HG02852 (cell line): ENCODE data around the gene ATRIP.
"Not testable (repeated sequence)": the region's sequence is repeated elsewhere in the genome, so short reads cannot be mapped to it uniquely, and the experiment has no call there.

Experiments used
- ATAC-seq: cut with Tn5 transposase; IDR thresholded peaks from one replicate; pipeline ENCODE4 v1.9.1; 2021; ENCODE audit warnings: mild to moderate bottlenecking, moderate library complexity; ENCODE audit not compliant: unreplicated experiment

The ATRIP gene

DNA sequence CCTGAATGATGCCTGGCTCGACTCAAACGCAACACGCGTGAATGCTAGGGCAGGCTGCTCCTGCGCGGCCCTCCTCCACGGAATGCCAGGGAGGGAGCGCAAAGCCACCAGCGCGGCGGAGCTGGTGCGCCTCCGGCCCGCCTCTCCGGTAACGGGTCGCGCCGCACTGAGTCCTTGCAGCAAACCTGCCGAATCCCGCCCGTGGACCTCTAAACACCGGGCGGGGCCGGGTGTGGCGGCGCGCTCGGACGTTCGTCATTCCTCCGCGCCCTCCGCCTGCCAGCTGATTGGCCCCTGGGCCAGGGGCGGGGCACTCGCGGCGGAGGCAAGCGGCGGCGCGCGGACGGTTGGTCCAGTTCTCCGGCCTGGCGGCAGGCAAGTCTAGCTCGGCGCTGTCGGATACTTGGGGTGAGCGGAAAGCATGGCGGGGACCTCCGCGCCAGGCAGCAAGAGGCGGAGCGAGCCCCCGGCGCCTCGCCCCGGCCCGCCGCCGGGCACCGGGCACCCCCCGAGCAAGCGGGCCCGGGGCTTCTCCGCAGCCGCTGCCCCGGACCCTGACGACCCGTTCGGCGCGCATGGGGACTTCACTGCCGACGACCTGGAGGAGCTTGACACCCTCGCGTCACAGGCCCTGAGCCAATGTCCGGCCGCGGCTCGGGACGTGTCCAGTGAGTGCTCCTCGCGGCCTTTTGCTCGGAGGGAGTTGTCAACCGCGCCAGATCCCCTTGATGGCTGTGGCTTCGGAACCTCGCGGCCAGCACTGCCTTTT is at the start of gene ATRIP:
ATRIP (plus strand) TSS at position 313 of the 769 bp plus-strand sequence; CDS start at position 422, 109 bp downstream.
- ATAC-seq: peak; percentile 79

DNA sequence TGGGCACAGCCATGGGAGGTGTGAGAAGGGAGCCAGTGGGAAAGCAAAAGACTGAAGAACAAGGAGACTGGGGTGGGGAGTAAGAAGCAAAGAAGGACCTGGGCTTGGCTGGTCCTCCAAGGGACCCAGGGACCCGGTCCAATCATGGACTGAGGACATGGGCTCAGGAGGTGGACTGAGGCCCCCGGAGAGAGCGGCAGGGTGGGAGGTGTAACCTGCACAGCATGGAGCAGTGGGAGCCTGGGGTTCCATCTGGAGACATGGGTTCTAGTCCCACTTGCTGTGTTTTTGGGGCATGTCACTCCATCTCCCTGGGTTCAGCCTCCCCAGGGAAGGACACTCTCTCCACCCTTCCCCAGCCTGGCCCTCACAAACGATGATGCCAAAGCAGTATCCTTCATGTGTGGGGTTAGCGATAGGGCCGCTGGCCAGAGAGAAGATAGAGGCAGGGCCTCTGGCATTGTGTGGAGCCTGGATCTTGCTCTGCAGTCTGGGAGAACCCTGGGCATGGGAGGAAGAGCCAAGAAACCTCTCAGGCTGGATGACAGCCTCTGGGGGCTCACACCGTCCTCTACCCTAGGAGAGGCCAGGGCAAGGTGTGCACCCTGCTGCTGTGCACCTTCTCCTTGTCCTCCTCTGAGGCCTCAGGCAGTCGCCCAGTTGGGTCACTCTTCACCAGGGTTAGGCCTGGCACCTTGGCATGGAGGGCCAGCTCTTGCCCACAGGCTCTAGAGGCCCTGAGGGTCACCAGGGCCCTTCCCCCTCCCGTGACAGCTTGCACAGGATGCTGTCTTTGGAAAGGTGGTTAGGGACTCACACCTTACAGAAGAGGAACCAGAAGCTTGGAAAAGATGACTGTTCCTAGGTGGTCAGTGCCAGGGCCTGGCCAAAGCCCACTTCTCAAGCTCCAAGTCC is 48.5 kb upstream of the ATRIP start:
- ATAC-seq: no peak

DNA sequence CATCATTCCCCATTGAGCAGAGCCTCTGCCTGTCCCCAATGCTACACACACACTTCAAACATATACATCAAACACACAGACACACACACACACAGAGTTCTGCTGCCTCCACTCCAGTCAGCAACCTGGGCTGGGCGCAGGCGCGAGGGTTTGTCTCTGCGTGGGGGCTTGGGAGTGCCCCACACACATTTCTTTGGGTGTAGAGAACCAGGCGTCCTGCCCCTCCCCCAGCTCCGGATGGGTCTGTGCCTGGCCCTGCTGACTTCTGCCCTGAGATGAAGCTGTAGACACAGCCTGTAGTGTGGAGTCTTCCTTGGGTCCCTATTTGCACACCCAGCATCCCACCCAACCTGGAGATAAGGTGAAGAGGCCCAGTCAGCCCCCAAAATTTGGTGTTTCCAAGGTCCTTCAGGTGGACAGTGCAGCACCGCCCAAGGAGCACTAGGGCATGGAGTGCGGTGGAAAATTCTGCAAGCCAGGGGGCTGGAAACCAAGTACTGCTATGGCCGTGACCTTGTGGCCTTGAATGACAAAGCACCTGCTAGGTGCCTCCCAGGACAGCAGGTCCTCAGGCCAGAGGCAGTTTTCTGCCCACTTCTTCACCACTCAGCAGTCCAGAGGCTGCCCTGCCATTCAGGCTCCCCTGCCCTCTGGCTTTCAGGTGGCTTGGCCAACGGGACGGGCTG is 47.7 kb upstream of the ATRIP start:
- ATAC-seq: no peak

DNA sequence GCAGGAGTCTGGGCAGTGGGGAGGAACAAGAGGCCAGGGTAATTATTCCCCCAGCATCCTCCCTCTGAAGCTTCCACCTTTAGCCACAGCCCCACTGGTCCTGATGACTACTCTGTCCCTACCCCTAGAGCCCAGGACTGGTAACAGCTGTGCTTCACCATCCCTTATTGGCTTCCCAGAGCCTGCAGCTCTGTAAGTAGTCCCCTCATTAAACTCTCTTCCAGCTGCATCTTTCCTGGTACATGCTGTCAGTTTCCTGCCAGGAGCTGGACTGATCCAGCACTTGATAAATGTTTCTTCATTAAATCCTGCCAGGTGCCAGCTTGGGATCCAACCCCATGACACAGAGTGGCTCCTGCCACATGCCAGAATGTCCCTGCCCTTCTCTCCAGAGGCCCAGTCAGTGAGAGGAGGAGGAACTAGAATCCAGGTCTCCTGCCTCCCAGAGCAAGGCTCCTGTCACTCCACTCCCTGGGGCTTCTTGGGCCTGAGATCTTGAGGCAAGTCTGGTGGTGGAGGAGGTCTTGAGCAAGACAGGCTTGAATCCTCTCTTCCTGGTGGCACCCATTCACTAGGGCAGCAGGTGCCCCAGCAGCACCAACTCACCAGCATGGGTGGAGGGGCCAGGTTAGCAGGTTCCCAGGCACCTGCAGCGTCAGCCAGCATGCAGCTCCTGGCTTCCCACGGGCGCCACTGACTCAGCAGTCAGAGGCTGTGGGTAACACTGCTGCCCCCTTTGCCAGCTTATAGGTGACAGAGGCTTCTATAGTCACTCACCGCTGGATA is 47.0 kb upstream of the ATRIP start:
- ATAC-seq: no peak

DNA sequence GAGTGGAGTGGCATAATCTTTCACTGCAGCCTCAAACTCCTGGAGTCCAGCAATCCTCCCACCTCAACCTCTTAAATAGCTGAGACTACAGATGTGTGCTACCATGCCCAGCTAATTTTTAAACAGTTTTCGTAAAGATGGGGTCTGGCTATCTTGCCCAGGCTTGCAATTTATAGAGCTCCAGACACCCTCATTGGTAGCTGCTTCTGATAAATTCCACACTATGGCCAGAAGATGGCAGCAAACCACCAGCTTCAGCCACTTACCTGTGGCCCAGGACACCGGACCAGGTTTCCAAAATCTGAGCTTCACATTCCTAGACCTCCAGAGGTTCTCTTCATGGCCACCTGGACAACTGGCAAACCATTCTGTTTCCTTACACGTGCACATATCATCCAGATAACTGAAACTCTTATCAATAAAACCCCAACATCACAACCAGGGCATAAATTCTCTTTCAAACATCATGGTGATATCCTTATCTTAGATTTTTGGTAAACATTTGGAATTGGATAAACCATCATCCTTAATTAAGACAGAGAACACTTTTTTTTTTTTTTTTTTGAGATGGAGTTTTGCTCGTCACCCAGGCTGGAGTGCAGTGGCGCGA is 45.6 kb upstream of the ATRIP start:
- no peak for ATAC-seq

DNA sequence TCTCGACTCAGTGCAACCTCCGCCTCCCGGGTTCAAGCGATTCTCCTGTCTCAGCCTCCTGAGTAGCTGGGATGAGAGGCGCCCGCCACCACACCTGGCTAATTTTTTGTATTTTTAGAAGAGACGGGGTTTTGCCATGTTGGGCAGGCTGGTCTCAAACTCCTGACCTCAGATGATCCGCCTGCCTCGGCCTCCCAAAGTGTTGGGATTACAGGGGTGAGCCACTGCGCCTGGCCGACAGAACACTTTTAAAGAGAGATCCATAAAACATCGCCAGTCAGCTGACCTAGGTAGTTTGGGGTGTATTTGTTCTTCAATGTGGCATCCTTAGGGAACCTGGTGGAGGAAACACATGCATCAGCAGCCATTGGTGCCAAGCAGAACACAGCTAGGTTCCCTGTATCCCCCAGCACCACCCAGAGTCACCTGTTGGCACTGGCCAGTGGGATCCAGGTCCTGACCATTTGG is 45.1 kb upstream of the ATRIP start:
- ATAC-seq: not testable (repeated sequence)

DNA sequence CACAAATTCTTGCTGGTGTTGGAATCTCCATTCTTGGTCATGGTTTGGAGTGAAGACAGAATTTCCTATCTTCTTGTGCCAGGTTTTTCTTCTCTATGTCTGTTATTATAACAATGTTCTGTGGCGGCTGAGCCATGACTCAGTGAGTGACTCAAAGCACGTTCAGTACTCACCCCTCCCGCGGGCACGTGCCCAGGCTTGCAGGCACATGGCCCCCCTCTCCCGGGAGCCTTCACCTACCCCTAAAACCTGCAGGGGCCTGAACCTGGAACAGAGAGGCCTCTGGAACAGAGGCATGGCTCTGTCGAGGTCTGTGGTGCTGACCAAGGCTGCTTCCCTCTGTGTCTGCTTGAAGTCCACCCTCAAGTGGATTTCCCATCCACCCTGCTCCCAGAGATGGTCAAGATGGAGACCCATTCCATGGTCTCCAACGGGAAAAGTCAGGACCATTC is 44.2 kb upstream of the ATRIP start:
- no peak for ATAC-seq

DNA sequence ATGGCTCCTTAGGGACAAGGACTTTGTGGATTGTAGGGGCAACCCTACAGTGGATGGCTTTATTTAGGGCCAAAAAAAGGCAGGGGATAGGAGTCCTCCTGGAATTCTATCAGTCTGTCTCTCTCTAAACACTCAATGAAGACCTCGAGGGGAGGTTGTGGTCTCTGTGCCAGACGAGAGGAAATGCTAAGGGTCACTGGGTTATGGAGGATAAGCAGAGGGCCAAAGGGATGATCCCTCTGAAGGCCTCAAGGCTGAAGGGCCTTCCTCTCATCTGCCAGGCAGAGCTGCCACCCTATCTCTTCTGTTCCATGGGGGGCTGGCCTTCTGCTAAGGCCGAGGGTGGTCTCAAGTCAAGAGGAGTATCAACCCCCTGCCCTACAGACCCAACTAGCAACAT is 43.6 kb upstream of the ATRIP start:
- no peak for ATAC-seq

DNA sequence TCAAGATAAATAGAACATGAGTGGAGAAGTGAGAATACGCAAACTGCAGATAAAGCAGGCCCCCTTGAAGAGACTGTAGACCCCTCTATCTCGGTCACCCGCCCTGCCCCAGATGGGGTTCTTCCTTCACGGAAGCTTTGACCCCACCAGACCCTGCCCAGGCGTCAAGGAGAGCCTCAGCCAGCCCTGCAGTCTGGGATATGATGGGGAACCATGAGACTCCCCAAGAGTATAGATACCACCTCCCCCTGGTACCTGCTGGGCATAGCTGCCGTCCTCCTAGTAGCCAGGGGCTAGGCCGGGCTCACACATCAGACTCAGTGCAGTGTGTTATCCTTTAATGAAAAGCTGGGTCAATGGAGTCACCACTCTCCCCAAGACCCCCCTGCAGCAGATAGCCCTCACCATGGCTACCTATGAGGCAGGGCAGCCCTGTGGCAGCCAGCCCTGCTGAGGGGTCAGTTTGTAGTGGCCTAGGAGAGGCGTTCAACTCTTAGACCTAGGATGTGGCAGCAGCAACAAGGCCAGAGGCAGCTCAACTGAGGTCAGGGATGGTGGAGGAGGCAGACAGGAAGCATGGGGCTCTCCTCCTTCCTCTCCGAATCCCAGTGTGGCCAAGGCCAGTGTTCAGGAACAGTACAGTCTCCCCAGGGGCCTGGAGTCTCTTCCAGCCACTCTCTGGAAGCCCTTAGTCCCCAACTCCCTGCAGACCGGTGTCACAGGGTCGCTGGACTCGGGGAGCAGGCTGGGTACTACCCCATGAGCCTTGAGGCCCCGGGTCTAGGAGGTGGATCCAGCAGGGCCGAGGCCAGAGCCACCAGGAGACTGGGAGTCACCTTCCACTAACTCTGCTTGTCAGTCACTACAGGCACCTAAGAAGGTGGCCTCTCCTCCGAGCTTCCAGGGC is 42.8 kb upstream of the ATRIP start:
- ATAC-seq: no peak

DNA sequence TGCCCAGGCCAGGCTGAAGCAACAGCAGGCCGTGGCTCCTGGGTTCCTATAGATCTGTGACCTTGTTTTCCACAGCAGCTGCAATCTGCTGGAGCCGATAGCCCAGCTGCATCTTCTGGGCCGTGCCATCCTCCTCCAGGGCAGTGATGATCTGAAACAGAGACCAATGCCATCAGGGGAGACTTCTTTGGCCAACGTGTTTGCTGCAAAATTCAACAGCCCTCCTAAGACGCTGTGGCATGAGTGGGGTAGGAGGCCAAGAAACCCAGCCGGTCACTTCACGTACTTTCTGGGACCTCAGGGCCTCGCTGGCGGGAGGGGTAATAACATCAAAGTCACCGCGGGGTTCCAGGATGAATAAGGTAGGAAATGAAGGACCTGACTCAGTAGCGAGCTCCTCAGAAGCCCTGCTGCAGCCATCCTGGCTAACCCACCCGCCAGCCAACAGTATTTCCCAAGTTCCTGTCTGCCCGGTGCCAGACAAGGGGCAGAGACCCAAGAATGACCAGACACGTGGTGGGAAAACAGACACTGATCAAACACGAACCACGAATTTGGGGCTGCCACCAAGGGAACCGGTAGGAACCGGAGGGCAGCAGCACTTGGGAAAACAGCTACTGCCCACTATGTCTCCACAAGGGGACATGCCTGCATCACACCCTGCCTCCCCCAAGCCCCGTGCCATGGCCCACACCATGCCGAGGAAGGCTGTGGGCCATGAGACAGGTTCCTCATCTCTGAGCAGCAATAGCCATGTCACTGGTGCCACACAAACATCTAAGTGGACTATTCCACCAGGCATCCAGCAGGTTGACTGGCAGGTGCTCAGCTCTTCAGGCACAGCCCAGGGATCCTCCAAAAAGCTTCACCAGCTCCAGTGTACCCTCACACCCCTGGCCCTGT is 41.8 kb upstream of the ATRIP start:
- no peak for ATAC-seq

DNA sequence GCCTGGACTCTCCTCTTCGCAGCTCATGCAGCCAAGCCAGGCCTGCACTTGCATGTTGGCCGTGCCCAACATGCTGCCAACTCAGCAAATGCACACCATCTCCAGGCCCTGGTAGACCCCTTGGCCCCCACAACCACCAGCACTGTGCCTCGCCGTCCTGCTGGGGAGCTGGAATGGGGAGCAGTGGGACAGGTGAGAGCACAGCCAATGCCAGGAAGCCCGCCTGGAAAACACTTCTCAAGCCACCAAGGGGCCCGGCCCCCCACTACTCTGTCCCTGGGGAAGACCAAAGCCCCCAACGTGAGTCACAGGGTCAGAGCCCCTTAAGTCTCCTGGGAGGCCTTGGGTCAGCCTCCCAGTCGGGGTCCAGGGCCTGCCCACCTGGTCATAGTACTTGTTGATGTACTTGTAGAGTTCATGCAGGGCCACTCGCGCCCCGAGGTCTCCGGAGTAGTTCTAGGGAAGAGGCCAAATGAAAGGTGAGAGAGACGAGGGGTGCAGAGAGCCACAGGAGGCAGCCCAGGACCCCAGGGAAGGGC is 41.1 kb upstream of the ATRIP start:
- ATAC-seq: no peak

DNA sequence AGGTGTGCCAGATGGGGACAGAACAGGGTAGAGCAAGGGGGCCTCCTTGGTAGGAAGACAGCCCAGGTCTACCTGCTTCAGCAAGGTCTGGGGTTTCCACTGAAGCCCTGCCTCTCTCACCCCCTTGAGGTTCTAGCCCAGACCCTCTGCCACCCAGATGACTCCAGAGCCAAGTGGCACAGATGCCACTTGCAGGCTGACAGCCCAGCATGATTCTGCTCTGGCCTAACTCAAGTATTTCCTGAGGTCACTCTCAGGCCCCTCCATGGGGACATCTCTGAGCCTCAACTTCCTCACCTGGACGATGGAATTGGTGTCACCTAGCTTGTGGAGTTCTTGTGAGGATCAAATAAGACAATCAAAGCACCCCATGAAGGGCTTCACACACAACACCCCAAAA is 40.6 kb upstream of the ATRIP start:
- ATAC-seq: no peak

DNA sequence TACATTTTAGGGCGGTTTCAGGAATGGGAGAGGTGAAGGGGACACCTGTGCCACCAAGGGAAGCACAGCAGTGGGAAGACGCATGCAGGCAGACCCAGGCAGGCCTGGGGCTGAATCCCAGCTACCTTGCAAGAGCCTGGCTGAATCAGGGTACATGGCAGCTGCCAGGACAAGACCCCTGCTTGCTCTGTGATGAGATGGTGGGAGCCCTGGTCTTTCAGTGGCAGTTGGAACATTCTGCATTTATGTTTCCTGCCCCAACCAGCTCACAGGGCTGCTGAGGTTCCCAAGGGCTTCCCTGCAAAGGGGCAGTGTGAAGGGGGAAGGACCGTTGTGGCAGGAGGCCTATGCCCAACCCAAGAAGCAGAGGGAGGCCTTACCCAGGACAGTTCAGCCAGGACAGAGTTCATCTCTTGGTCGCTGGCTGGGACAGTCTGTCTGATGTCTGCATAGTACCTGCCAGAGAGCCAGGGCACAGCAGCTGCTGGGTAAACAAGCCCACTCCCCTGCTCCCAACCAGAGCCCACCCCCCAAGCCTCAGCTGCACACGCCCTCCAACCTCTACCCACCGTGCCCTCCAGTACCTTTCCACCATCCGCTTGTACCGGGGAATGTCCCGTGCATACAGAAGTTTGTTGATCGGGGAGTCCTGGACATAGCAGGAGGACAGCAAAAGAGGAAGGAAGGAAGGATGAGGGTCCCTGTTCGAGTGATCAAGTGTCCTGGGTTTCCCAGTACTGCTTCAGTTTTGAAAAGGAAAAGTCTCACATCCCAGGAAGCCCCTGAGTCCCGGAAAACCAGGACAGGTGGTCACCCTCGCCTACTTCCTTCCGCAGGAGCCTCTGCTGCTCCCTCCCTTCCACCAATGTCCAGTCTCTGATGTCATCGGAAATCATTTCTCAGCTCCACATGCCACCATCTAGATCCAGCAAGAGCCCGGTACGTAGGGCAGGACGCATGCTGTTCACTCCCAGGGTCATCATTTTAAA is 39.8 kb upstream of the ATRIP start:
- ATAC-seq: no peak

DNA sequence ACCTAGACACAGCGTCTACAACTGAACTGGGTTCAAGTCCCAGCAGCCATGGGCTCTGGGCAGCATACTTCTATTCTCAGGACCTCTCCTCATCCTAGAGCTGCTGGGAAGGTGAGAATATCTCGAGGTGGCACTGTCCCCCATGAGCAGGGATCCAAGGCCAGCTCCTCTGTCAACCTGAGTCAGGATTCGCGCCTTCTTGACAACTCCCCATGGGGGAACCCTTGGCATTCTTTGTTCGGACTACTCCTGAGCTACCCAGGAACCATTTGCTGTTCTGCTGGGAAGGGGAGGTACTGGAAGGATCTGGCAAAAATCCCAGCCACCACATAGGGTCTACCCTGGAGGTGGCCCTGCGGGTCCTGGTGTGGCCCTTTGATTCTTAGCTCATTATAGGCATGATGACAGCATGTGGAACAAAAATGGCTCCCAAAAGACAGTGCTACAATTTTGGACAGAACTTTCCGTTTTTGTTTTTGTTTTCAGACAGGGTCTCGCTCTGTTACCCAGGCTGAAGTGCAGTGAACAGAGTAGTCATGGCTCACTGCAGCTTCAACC is 38.9 kb upstream of the ATRIP start:
- no peak for ATAC-seq

DNA sequence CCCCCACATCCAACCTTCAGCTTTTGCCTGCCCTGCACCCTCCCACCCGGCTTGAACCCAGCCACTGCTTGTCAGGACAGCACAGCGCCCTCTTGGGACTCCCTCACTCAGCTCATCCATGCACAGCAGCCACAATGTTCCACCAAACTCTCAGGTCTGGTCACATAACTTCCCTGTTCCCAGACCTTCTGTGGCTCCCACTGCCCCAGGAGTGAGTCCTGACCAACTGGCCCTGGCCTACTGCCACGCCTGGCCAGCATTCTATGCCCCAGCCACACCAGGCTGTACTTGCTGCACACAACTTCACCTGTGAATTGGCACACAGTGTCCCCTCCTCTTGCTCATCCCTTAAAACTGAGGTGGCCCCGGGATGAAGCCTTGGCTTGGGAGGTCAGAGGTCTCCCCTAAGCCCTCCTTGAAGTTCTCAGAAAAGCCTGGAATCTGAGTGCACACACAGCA is 37.7 kb upstream of the ATRIP start:
- no peak for ATAC-seq
